HTERT RPE-1 (cell line): ENCODE data around the gene HAO2.
"Not testable (repeated sequence)": the region's sequence is repeated elsewhere in the genome, so short reads cannot be mapped to it uniquely, and the experiment has no call there.

Experiments used
- in situ Hi-C: fragments of 300-500 bp; cut with MboI; formaldehyde crosslinking; loops from 4 replicates; pipeline ENCODE4 v1.14.3; 2020; ENCODE audit warnings: low sequenced_read_pairs

Gene HAO2

DNA sequence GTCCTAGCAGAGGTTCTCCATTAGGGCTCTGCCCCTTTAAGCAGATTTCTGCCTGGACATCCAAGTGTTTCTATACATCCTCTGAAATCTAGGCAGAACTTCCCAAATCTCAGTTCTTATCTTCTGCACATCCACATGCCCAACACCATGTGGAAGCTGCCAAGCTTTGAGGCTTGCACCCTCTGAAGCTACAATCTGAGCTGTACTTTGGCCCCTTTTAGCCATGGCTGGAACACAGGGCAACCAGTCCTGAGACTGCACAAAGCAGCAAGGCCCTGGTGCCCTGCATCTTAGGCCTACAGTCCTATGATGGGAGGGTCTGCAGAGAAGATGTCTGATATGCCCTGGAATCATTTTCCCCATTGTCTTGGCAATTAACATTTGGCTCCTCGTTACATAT, 8.0 kb downstream of the HAO2 start:
- in situ Hi-C loops = no loop called here

DNA sequence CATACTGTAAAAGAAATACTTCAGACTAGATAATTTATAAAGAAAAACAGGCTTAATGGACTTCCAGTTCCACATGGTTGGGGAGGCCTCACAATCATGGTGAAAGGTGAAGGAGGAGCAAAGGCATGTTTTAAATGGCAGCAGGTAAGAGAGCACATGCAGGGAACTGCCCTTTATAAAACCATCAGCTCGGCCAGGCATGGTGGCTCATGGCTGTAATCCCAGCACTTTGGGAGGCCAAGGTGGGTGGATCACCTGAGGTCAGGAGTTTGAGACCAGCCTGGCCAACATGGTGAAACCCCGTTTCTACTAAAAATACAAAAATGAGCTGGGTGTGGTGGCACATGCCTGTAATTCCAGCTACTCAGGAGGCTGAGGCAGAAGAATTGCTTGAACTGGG, 9.0 kb downstream of the HAO2 start:
- in situ Hi-C loops = not testable (repeated sequence)

DNA sequence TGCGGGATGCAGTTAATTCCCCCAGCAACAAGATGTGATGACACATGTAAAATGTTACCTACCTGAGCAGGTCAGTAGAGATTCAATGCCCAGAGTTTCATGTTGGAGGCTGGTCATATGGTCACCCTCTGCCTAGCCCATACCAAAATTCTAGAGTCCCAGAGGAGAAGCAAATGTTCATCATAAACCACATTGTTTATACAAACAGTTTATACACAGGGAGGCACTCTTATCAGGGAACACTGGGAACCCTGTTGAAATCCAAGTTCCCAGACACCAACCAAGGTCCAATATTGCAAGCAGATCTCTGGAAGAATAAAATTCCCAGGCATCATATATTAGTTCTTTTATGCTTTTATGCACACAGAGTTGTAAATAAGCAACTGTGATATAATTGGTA, 10.5 kb downstream of the HAO2 start:
- in situ Hi-C loops = no loop called here

DNA sequence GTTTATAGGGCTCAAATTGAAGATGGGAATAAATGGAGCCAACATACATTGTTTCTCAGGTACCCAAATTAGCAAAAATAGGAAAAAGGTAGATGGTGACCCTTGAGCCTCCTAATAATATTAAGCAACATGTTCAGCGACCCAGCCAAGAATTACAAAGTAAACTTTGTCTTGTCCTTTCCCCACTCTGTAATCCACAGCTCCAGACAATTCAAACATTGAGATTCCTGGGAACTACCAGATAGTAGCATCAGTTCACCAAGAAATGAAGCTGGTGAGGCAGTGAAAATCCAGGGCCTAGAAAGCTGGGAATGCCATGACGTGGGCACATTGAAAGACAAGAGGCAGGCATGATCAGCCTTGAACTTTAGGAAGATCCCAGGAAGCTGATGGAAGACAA, 11.7 kb downstream of the HAO2 start:
- in situ Hi-C loops = no loop called here

DNA sequence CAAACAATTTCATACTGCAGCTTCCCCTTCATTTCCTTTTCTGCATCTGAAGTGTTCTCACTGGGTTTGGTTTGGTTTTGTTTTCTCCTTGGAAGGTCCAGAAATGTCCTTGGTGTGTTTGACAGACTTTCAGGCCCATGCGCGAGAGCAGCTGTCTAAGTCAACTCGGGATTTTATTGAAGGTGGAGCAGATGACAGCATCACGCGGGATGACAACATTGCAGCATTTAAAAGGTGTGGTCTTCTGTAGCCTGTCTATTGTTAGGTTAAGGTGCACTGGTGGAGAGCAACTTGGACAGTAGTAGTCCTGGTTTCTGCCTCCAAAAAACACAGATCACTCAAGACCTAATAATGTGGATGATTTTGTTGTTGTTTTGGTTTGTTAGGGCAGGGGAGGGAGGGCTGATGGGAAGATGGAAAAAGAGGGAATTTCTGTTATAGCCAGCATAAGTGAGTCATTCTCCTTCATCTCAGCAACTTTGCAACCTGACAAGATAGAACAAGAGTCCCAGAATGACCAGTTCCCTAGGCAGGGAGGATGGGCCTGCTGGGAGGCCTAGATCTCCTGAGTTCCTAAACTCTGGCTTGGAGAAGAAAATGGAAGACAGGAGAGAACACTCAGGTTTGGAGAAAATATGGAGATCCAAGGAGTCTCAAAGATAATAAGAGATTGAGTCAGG, 12.5 kb downstream of the HAO2 start:
- in situ Hi-C loops = no loop called here

DNA sequence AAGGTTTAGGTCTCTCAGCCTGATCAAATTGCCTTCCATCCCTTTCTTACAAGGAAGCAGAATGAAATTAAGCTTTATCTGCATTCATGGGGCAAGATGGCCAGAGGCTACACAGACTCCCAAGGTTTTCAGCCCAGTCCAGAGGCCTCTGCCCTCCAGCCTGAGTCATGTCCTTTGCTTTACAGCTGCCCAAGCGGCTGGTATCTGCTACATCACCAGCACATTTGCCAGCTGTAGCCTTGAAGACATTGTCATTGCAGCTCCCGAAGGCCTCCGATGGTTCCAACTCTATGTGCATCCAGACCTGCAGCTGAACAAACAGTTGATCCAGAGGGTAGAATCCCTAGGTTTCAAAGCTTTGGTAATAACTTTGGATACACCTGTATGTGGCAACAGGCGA, 16.0 kb downstream of the HAO2 start:
- in situ Hi-C loops = no loop called here

DNA sequence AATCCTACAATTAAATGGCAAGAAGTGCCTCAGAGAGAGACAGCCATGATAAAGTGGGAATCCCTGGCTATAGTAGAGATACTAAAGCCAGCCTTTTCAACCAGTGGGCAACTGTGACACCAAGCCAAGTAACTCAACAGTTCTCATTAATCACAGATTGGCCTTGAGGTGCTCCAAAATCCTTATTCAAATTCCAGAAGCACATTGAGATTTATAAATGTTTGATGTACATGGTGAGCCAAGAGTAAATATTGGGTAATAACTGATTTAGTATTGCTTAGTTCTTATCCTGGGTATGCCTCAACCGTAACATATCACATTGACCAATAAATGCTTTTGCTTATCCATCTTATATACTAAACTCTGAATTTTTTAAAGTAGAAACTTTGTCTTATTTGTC, 17.1 kb downstream of the HAO2 start:
- in situ Hi-C loops = no loop called here

DNA sequence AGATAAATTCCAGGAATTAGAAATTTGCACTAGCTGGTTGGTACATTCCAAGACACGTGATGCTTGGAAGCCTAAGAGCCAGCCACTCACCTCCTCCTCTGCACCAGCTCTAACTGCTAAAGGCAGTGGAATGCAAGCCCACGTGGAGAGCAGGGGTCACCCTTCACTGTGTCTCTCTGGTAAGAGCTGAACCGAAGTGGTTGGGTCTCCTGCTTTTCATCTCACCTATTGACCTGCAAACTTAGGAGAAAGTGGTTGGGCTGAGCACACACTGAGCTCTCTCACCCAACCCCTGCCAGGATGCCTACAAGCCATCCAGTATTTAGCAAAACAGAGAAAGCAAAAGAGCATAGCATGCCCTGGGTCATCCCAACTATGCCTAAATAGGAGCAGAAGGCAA, 19.3 kb downstream of the HAO2 start:
- in situ Hi-C loops = no loop called here

DNA sequence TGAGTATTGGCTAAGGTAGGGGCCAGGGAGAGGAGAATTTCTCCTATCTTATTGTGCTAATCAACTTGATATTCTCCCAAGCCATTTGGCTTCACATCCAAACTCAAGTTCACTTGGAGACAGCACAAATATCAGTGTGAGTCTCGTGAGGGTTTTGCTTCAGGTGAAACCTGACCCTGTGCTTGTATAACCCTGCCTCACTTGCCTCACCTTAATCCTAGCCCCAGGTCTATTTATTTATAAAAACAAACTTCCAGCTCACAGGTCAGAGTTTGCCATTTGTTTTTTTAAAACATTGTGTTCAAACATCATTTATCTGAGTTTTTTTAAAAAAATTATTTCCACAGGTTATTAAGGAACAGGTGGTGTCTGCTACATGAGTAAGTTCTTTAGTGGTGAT, 19.9 kb downstream of the HAO2 start:
- in situ Hi-C loops = no loop called here

DNA sequence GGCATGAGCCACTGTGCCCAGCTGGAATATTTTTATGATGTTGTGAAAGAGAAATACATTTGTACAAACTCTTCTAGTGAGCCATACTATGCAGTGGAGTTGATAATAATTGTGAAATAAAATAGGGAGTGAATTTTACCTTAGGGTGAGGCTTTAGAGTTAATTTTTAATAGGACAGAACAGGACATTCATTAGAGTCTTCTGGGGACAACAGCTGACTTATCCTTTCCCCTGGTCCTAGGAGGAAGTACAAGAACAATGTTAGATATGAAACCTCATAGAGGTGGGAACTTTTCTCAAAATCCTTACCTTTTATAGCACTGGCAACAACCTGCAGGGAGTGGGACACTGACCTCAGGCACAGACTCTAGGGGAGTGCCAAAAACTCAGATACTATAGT, 21.9 kb downstream of the HAO2 start:
- in situ Hi-C loops = no loop called here

DNA sequence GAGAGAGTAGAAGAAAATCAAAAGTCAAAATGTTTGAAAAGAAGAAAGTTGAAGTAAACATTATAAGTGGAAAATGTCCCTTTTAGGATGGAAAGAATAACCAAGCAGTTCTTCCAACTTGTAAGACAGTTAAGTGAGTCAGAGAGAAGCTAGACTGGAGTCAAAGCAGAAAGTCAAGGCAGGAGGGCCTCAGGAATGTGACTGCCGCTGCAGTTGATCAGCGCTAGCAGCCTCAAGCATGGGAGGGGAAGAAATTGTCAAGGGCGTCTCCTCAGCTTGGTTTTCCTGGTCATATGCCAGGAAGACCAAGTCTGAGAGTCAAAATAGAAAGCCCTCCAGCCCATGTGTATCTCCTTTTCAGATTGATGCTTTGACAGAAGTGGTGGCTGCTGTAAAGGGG, 23.2 kb downstream of the HAO2 start:
- in situ Hi-C loops = no loop called here

DNA sequence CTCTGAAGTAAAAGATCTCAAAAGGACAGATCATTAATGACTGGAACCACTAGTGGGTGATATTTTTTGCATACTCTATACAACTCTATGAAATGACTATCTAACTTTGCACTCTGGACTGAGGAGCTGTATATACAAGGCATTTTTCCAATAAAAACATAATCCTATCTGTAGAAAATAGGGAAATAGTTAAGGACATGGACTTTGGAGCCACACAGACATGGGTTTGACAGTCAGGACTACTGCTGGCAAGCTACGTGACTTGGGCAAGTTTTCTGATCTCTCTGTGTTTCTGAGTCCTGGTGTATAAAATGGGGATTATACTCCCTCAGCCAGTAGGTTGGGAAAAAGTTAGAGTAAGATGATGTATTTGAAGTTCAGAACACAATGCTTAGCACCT, 25.5 kb downstream of the HAO2 start:
- in situ Hi-C loops = no loop called here

DNA sequence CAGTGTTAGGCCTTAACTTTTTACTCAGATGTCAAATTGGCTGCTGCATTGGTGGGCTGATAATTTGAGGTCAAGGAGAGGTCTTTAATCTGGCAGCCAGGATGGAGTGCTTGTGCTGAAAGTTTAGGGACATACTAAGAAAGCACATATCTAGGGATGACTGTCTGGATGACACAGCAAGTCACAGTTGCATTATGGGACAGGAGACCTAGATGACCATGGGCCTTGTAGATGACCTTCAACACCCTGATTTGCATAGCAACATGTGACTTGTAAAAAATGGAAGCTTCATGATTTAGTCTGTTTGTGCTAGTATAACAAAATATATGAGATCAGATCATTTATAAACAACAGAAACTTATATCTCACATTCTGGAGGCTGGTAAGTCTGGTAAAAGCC, 28.4 kb downstream of the HAO2 start:
- in situ Hi-C loops = no loop called here

DNA sequence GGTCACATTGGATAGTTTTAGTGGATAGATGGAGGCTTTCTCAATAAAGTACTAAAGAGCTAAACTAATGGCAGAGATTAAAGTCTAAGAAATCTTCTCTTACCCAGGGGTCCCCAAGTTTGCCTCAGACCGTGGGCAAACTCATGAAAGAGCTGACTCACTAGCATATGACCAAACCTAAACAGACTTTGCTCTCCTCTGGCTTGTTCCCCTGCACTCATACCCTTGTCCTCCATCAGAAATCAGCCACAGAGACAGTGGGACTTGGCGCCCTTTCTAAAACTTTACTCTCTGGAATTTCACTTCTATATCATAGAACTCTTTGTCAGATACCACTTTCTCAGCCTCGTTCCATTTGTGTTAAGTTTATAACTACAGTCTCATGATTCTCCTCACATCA, 29.4 kb downstream of the HAO2 start:
- in situ Hi-C loops = no loop called here

DNA sequence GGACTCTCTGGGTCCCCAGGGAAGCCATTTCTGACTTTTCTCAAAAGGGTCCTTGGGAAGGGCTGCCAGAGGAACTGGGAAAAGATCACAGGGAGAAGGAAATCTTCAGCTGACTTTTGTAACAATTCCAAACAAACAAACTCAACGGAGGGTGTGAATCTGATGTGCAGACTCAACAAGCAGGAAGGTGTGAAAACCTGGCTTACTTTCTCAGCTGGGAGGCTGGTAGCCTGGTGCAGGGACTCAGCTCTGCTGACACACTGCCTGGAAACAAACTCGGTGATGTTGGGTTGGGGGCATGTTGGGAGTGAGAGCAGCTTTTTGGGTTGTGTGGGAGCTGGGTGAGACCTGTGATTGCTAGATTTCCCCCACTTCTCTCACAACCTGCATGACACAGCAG, 36.2 kb downstream of the HAO2 start:
- in situ Hi-C loops = no loop called here

DNA sequence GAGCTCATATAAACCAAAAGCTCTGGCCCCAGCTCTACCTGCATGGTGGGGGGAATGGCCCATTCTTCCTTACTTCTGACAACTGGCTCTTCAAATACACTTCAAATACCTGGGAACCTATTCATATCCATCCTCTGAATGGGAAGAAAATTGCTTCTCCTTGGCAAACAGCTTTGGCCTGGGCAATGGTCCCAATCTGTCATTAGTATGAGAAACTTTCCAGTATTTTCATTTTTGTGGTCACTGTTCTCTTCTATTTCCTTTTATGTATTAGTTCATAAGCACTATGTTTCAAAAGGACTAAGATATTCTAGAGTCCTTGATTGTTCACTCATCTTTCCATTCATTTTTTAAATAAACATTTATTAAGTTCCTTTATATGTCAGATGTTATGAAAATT, 41.1 kb downstream of the HAO2 start:
- in situ Hi-C loops = no loop called here

DNA sequence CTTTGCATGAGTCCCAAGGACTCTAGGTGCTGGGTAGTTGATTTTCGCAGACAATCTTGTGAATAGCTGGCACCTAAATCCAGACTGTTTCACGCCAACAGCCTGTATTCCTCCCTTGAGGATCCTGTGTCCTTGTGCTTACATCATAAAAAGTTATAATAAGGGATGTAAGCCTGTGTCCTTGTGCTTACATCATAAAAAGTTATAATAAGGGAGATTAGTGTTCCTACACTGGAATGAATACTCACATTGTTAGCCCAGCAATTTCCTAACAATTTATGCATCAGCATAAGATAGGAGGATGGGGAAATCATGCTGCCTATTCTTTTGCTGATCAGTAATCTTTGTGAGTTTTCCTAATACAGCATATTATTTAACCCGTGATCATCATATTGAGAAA, 42.4 kb downstream of the HAO2 start:
- in situ Hi-C loops = no loop called here

DNA sequence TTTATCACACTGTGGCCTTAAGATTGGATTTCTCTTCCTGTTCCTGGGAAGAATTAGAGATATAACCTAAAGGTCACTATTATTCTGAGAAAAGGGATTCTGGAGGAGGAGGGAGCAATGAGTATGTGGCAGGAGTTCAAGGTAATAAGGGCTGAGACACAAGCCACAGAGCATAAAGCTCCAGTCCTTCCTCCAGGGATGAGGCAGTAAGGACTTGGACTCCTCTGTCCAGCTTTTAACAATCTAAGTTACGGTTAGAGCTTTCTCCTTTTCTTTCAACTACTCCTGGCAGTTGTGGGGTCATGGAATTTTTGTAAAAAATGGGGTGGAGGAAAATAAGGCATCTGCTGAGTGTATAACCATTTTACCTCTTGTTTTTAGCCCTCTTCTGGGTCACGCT, 46.4 kb downstream of the HAO2 start, which contains the start of gene HSD3B2:
Gene HSD3B2 (plus strand): TSS at position 201 of the 400 bp plus-strand sequence. CDS start 270 bp downstream, outside the sequence.
- in situ Hi-C loops = no loop called here

DNA sequence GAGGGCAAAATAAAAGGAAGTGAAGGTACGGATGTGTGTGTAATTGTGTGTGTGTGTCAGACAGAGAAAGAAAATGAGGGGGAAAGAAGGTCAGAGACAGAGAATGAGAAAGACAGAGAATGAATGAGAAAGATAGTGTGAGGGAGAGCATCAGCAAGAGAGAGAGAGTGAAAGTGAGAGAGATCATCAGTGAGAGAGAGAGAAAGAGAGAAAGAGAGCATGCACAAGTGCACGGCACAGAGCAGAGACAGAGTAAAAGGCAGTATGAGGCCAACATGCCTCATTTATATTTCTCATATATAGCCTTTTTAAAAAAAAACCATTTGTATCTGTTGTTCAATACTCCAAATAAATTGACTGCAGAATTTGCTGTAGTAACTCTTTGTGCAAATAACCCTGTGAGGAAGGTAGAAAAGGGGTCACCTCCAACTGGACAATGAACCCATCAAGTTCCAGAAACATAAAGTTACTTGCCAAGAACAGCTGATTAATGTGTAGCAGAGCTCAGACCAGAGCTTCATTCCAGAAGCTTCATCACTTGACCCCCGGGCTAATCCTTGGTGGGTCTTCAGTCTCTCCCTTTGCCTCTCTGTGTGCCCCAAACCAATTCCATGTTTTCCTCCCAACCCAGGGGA, 47.5 kb downstream of the HAO2 start:
- in situ Hi-C loops = no loop called here

DNA sequence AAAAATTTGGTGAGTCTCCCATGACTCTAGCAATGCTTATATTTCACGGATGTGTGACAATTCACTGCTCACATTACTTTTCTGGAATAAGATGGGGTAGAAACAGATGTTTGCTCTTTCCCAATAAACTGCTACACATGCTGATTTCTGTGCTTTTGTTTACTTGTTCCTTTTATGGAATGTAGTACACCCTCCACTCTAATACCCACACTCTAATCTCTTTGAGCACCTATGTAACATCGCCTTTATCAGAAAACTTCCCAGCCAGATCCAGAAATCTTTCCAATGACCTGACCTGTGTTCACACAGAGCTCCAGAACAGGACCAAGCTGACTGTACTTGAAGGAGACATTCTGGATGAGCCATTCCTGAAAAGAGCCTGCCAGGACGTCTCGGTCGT, 50.5 kb downstream of the HAO2 start:
- in situ Hi-C loops = no loop called here

DNA sequence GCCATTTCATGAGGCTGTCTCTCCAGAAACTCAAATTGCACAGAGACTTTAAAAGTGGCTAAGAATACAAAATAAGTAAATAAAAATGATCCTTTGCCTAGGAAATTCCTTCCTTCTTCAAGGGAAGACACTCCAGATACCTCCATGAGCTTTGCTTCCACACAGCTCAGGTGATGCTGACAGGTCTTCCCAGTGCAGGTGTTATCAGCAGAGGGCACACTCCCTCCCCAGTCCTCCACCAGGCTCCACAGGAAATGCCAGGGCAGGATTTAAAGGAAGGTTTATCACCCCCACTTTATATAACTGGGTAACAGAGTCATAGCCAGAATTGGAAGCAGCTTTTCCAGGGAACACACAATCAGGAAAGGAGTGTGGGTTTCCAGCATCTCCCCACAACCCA, 52.1 kb downstream of the HAO2 start:
- in situ Hi-C loops = no loop called here

DNA sequence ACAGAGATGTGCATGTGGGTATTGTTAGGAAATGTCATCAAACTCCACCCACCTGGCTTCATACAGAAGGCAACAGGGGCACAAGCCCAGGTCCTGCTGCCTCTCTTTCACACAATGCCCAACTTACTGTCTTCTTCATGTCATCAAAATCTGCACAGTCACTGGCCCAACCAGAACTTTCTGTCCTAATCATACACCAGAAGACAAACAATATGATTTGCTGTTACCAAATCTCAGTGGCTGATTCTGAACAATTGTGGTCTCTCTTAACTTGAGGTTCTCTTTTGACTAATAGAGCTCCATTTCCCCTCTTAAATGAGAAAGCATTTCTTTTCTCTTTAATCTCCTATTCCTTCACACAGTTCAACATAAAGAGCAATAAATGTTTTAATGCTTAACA, 54.0 kb downstream of the HAO2 start:
- in situ Hi-C loops = no loop called here

DNA sequence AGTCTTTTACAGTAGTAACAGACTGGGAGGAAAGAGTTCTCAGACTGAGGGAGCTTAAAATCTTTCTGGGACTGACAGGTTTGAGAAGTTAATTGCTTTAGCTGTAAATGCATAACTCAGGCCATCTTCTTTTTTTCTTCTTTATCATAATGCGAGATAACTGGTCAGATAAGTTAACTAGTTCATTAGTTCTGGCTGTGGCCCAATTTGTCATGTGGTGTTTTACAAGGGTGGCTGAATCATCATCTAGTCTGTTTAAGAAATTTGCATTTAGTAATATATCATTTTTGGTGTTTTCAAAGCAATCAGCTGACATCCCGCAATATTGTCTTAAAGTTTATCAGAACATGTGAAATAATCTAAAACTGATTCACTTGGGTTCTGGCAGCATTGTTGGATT, 60.4 kb downstream of the HAO2 start:
- in situ Hi-C loops = no loop called here
